Liver (tissue), 3 donors: ENCODE data around the gene PRCD.

Source experiments
- FOXA1 ChIP-seq: IDR thresholded peaks from 2 replicates; pipeline ENCODE4 v1.6.1; 2016; ENCODE audit warnings: antibody characterized with exemption
- JUND ChIP-seq, 2 donors: IDR thresholded peaks; 2 replicates each; pipeline ENCODE4 v1.6.1; 2016; ENCODE audit warnings: antibody characterized with exemption in 2 of 2
- RAD21 ChIP-seq, 2 donors: IDR thresholded peaks; 2 replicates each; pipeline ENCODE4 v1.6.1; 2016; ENCODE audit warnings: antibody characterized with exemption in 2 of 2, mild to moderate bottlenecking in 2 of 2
- TF ChIP-seq, protein P1 (sequence below): fragments of 150-350 bp; IDR thresholded peaks from 2 replicates; pipeline ENCODE4 v1.5.1; 2017; ENCODE audit warnings: improper control_type of control experiment, low read depth, low read length; ENCODE audit not compliant: missing input control
- TF ChIP-seq, protein P2 (sequence below): IDR thresholded peaks from 2 replicates; pipeline ENCODE4 v1.6.1; 2016; ENCODE audit warnings: antibody characterized with exemption
- donor health status: healthy.
- donor health status: healthy.

DNA sequence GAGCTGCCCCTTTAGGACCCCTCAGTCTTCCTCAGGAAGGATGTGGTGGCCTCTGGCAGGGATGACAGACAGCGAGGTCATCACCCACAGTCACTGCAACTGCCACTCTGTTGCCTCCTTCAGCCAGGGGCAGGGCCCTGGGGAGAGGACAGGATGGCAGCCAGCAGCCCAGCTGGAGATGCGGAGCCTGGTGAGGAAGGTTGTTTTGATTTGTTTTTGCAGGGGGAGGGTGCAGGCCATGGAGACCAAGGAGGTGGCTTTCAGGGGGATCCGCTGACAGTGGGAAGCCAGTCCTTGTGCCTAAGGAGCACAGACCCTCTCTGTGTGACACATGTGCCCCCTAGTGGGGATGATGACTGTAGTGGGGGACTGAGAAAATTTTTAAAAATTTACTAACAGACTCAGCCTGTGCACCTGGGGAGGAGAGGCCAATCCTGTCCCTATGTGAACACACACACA, 7.4 kb downstream of the PRCD start:
- TF ChIP-seq RAD21 (IDR thresholded peaks at IDR 0.05) = peak; percentile 79 to 88
- no peak for TF ChIP-seq JUND (IDR thresholded peaks at IDR 0.05)
- TF ChIP-seq, protein P1, sequence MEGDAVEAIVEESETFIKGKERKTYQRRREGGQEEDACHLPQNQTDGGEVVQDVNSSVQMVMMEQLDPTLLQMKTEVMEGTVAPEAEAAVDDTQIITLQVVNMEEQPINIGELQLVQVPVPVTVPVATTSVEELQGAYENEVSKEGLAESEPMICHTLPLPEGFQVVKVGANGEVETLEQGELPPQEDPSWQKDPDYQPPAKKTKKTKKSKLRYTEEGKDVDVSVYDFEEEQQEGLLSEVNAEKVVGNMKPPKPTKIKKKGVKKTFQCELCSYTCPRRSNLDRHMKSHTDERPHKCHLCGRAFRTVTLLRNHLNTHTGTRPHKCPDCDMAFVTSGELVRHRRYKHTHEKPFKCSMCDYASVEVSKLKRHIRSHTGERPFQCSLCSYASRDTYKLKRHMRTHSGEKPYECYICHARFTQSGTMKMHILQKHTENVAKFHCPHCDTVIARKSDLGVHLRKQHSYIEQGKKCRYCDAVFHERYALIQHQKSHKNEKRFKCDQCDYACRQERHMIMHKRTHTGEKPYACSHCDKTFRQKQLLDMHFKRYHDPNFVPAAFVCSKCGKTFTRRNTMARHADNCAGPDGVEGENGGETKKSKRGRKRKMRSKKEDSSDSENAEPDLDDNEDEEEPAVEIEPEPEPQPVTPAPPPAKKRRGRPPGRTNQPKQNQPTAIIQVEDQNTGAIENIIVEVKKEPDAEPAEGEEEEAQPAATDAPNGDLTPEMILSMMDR = peak; percentile 60
- TF ChIP-seq FOXA1 = no peak
- TF ChIP-seq, protein P2, sequence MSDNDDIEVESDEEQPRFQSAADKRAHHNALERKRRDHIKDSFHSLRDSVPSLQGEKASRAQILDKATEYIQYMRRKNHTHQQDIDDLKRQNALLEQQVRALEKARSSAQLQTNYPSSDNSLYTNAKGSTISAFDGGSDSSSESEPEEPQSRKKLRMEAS = no peak
